Measurements from ENCODE around the gene PADI3. TPM values are rescaled to one million over a fixed set of nuclear protein-coding genes. Genes with fewer than 3 reads are reported as not detected.

PADI3 gene, protein sequence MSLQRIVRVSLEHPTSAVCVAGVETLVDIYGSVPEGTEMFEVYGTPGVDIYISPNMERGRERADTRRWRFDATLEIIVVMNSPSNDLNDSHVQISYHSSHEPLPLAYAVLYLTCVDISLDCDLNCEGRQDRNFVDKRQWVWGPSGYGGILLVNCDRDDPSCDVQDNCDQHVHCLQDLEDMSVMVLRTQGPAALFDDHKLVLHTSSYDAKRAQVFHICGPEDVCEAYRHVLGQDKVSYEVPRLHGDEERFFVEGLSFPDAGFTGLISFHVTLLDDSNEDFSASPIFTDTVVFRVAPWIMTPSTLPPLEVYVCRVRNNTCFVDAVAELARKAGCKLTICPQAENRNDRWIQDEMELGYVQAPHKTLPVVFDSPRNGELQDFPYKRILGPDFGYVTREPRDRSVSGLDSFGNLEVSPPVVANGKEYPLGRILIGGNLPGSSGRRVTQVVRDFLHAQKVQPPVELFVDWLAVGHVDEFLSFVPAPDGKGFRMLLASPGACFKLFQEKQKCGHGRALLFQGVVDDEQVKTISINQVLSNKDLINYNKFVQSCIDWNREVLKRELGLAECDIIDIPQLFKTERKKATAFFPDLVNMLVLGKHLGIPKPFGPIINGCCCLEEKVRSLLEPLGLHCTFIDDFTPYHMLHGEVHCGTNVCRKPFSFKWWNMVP
- 0.30 and 0.36 TPM in 2 replicates for polyA plus RNA-seq (2012; rRNA removed)
- polyA plus RNA-seq (2012; cell fraction: cytosol; rRNA removed): 0.13 and 0.18 TPM in 2 replicates
- 1.1 and 1.3 TPM in 2 replicates for polyA plus RNA-seq (2012; cell fraction: nucleus; rRNA removed)

- no peak for TF ChIP-seq GABPA (IDR thresholded peaks at IDR 0.05; ENCODE audit: low read depth)
- no peak for TF ChIP-seq TCF12 (IDR thresholded peaks at IDR 0.05)
- Histone ChIP-seq H3K36me3 (replicated peaks in 1 of 2; ENCODE audit: control insufficient read depth in 1 of 2, insufficient read depth in 2 of 2, low read length in 1 of 2) (no peaks in the 10 kb centered on the region), H3K79me2 (ENCODE audit: insufficient read depth) (no peaks in the 10 kb centered on the region), H3K4me1 (ENCODE audit: control insufficient read depth in 1 of 2, insufficient read depth in 2 of 2, low read depth in 1 of 2, low read length in 1 of 2) (peaks cover 8 to 11% of the 10 kb centered on the region in 2 experiments; a peak in 1 of 4 replicates), H2AFZ (ENCODE audit: low read depth) (no peak within 1 kb of the TSS), H3K9me2 (no peaks in the 10 kb centered on the region), H3F3A (replicated peaks; ENCODE audit: insufficient read depth) (no peaks in the 10 kb centered on the region), H3K4me3 (ENCODE audit: low read depth in 2 of 2, low read length in 1 of 2) (no peak within 1 kb of the TSS), H3K27me3 (ENCODE audit: insufficient read depth) (no peaks in the 10 kb centered on the region), H4K20me1 (ENCODE audit: insufficient read depth) (no peaks in the 10 kb centered on the region), H3K9me3 (no peaks in the 10 kb centered on the region), H3K4me2 (no peak within 1 kb of the TSS), H3K9ac (no peak within 1 kb of the TSS), H3K27ac (ENCODE audit: low read depth in 2 of 2, low read length in 1 of 2) (no peak within 1 kb of the TSS)
- no peak for DNase-seq
- WGBS (ENCODE audit: low lambda C conversion rate): 67% methylated on average over 3 of the region's 9 CpGs
- ChIA-PET POLR2A (interaction anchor here (0.6 kb wide), 1 partner anchor 198 kb away, joined by 3 read pairs; no protein-coding TSS in a partner anchor), CTCF (interaction anchor here (0.7 to 4.2 kb wide), 6 partner anchors 12 to 123 kb away, joined by 3 to 34 read pairs (median 7); no protein-coding TSS in a partner anchor)
These were observed at the start of gene PADI3 for GRCh38 chr1:17248781-17249180. Gene PADI3 (plus strand): TSS chr1:17249098. CDS start chr1:17249138, 40 bp downstream.

- H3K4me2 ChIP-seq: no peak overlapping the region
- TF ChIP-seq MXI1 (IDR thresholded peaks at IDR 0.05; ENCODE audit: low read depth, low read length) (no peak), TCF12 (IDR thresholded peaks at IDR 0.05) (no peak), NFIC (IDR thresholded peaks at IDR 0.05; ENCODE audit: borderline replicate concordance) (no peak), GATA2 (CRISPR knock-in tag; IDR thresholded peaks at IDR 0.05) (no peak), RFX5 (IDR thresholded peaks at IDR 0.05; ENCODE audit: low read length) (no peak), CHD2 (IDR thresholded peaks at IDR 0.05; ENCODE audit: low read length, partially characterized antibody) (no peak), NRF1 (IDR thresholded peaks at IDR 0.05; ENCODE audit: low read depth, low read length) (no peak), SMC3 (IDR thresholded peaks at IDR 0.05; ENCODE audit: low read depth, low read length) (no peak), JUND (IDR thresholded peaks at IDR 0.05) (no peak), GABPA (IDR thresholded peaks at IDR 0.05; ENCODE audit: low read depth) (no peak), RXRA (IDR thresholded peaks at IDR 0.05; ENCODE audit: borderline replicate concordance, low read depth) (no peak), EZH2phosphoT487 (IDR thresholded peaks at IDR 0.05; ENCODE audit: borderline replicate concordance, low read depth) (no peak), ELF1 (IDR thresholded peaks at IDR 0.05) (no peak), FOXM1 (IDR thresholded peaks at IDR 0.05; ENCODE audit: low read depth) (no peak), EP300 (IDR thresholded peaks at IDR 0.05; ENCODE audit: borderline replicate concordance in 1 of 2, low read depth in 1 of 2, low read length in 1 of 2) (no peak), MEF2A (IDR thresholded peaks at IDR 0.05; ENCODE audit: borderline replicate concordance, low read depth) (no peak), TAF1 (IDR thresholded peaks at IDR 0.05; ENCODE audit: borderline replicate concordance, low read depth, low read length) (no peak)
- TF ChIP-seq, protein P1, sequence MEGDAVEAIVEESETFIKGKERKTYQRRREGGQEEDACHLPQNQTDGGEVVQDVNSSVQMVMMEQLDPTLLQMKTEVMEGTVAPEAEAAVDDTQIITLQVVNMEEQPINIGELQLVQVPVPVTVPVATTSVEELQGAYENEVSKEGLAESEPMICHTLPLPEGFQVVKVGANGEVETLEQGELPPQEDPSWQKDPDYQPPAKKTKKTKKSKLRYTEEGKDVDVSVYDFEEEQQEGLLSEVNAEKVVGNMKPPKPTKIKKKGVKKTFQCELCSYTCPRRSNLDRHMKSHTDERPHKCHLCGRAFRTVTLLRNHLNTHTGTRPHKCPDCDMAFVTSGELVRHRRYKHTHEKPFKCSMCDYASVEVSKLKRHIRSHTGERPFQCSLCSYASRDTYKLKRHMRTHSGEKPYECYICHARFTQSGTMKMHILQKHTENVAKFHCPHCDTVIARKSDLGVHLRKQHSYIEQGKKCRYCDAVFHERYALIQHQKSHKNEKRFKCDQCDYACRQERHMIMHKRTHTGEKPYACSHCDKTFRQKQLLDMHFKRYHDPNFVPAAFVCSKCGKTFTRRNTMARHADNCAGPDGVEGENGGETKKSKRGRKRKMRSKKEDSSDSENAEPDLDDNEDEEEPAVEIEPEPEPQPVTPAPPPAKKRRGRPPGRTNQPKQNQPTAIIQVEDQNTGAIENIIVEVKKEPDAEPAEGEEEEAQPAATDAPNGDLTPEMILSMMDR (IDR thresholded peaks at IDR 0.05): no peak
- TF ChIP-seq, protein P2, sequence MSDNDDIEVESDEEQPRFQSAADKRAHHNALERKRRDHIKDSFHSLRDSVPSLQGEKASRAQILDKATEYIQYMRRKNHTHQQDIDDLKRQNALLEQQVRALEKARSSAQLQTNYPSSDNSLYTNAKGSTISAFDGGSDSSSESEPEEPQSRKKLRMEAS (IDR thresholded peaks at IDR 0.05; ENCODE audit: low read depth): no peak
- TF ChIP-seq, protein P3, sequence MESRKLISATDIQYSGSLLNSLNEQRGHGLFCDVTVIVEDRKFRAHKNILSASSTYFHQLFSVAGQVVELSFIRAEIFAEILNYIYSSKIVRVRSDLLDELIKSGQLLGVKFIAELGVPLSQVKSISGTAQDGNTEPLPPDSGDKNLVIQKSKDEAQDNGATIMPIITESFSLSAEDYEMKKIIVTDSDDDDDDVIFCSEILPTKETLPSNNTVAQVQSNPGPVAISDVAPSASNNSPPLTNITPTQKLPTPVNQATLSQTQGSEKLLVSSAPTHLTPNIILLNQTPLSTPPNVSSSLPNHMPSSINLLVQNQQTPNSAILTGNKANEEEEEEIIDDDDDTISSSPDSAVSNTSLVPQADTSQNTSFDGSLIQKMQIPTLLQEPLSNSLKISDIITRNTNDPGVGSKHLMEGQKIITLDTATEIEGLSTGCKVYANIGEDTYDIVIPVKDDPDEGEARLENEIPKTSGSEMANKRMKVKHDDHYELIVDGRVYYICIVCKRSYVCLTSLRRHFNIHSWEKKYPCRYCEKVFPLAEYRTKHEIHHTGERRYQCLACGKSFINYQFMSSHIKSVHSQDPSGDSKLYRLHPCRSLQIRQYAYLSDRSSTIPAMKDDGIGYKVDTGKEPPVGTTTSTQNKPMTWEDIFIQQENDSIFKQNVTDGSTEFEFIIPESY (IDR thresholded peaks at IDR 0.05; ENCODE audit: borderline replicate concordance, low read depth): no peak
These were observed 49.4 kb upstream of the PADI3 start for GRCh38 chr1:17199267-17200044.

More at GRCh38 chr1:17199267-17200044, 49.4 kb upstream of the PADI3 start:
- no peaks in the 10 kb centered on the region for H3K27me3 ChIP-seq (ENCODE audit: insufficient read depth)
- no peak for DNase-seq
- no peaks in the 10 kb centered on the region for H3K36me3 ChIP-seq (replicated peaks in 1 of 2; ENCODE audit: control insufficient read depth in 1 of 2, insufficient read depth in 2 of 2, low read length in 1 of 2)
- no peaks in the 10 kb centered on the region for H3K9me2 ChIP-seq
- no peak overlapping the region for H3K4me3 ChIP-seq (ENCODE audit: low read depth in 2 of 2, low read length in 1 of 2)
- no peaks in the 10 kb centered on the region; a peak in 1 of 4 replicates for H3K4me1 ChIP-seq (ENCODE audit: control insufficient read depth in 1 of 2, insufficient read depth in 2 of 2, low read depth in 1 of 2, low read length in 1 of 2)
- 77% methylated on average over 8 of the region's 9 CpGs for WGBS (ENCODE audit: low lambda C conversion rate)
- H2AFZ ChIP-seq (ENCODE audit: low read depth): no peak overlapping the region
- no peaks in the 10 kb centered on the region for H4K20me1 ChIP-seq (ENCODE audit: insufficient read depth)
- no peaks in the 10 kb centered on the region for H3F3A ChIP-seq (replicated peaks; ENCODE audit: insufficient read depth)
- CTCF ChIA-PET: interaction anchor here (1.2 to 1.8 kb wide), 2 partner anchors 10 to 73 kb away, joined by 3 to 6 read pairs; no protein-coding TSS in a partner anchor
- H3K79me2 ChIP-seq (ENCODE audit: insufficient read depth): no peaks in the 10 kb centered on the region
- H3K9ac ChIP-seq: no peak overlapping the region
- POLR2A ChIA-PET: interaction anchor here (0.7 kb wide), 1 partner anchor 34 kb away, joined by 4 read pairs; no protein-coding TSS in a partner anchor
- no peak overlapping the region for H3K27ac ChIP-seq (ENCODE audit: low read depth in 2 of 2, low read length in 1 of 2)
- no peaks in the 10 kb centered on the region for H3K9me3 ChIP-seq
